NB4 (cell line): Measurements from ENCODE around the gene PDE4A.

Source experiments
- POLR2A ChIP-seq: IDR thresholded peaks from 2 replicates; pipeline ENCODE4 v1.6.1; 2011; ENCODE audit warnings: mild to moderate bottlenecking; ENCODE audit not compliant: insufficient read length; ENCODE audit errors: extremely low read depth
- TF ChIP-seq, protein P1 (sequence below): IDR thresholded peaks from one replicate; pipeline ENCODE4 v1.5.1; 2012; ENCODE audit warnings: low read depth, low read length
- TF ChIP-seq, protein P2 (sequence below): IDR thresholded peaks from 2 replicates; pipeline ENCODE4 v1.6.1; 2011; ENCODE audit warnings: low read depth, low read length

DNA sequence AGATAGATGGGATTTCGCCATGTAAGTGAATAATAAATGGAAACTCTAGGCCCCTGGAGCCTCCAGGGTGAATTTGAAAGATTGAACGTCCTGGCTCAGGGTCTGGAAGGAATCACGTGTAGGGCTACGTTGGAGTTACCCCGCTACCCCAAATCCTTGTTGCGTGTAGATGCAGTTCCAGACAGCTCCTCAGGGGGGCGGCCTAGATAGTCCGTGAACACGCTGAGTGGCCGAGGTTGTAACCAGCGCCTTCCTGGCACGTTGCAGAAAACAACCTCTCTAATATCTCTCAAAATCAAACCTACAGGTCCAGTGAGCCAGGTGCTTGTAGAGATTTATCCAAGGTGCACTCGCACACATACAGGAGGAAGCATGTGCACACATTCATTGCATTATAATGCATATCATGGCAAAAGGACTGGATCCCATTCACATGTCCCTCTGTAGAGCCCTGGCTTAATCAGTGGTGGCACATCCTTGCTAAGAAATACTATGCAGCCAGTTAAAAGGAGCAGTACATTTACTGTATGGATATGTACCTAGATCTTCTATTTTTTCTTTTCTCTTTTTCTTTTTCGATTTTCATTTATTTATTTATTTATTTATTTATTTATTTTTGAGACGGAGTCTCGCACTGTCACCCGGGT is 85.4 kb downstream of the PDE4A start:
- TF ChIP-seq, protein P1, sequence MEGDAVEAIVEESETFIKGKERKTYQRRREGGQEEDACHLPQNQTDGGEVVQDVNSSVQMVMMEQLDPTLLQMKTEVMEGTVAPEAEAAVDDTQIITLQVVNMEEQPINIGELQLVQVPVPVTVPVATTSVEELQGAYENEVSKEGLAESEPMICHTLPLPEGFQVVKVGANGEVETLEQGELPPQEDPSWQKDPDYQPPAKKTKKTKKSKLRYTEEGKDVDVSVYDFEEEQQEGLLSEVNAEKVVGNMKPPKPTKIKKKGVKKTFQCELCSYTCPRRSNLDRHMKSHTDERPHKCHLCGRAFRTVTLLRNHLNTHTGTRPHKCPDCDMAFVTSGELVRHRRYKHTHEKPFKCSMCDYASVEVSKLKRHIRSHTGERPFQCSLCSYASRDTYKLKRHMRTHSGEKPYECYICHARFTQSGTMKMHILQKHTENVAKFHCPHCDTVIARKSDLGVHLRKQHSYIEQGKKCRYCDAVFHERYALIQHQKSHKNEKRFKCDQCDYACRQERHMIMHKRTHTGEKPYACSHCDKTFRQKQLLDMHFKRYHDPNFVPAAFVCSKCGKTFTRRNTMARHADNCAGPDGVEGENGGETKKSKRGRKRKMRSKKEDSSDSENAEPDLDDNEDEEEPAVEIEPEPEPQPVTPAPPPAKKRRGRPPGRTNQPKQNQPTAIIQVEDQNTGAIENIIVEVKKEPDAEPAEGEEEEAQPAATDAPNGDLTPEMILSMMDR, result peak; percentile 100
- TF ChIP-seq POLR2A, result no peak
- TF ChIP-seq, protein P2, sequence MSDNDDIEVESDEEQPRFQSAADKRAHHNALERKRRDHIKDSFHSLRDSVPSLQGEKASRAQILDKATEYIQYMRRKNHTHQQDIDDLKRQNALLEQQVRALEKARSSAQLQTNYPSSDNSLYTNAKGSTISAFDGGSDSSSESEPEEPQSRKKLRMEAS, result peak; percentile 95
